ENCODE measurements around the gene N4BP3. TPM values are rescaled to one million over a fixed set of nuclear protein-coding genes. Genes with fewer than 3 reads are reported as not detected.
A peak's percentile ranks its signal among the peaks of the same experiment; 100 is the strongest.

Gene N4BP3
- total RNA-seq, 4 donors from 2014 or later: 0.55 to 2.6 (median 1.2) TPM

GRCh38 chr5:178130576-178131445, 17.5 kb downstream of the N4BP3 start, which contains the start of gene RMND5B:
Gene RMND5B, plus strand, starts transcription at chr5:178131014. Its CDS starts 7,106 bp downstream, at chr5:178138120.
- no peaks in the 10 kb centered on the region for H3K27me3 ChIP-seq
- peaks cover 0 to 4% (median 0%) of the 10 kb centered on the region in 4 donors for H3K36me3 ChIP-seq
- peak; percentile 90 for DNase-seq
- H3K4me1 ChIP-seq: peaks cover 0 to 19% (median 12%) of the 10 kb centered on the region in 4 donors
- H3K27ac ChIP-seq: peak within 1 kb of the TSS; percentile 93 to 100 (median 98)
- TF ChIP-seq POLR2AphosphoS5 (IDR thresholded peaks at IDR 0.05) (peak; percentile 43 to 80 (median 71)), POLR2A (IDR thresholded peaks at IDR 0.05) (peak; percentile 71), CTCF (IDR thresholded peaks at IDR 0.05) (no peak), EP300 (IDR thresholded peaks at IDR 0.05; ENCODE audit: low read depth) (no peak)
- no peaks in the 10 kb centered on the region for H3K9me3 ChIP-seq
- in situ Hi-C loops (cut with MboI; ENCODE audit: low pct_ligation_motif_present in 1 of 4, low pct_unique_long_range_greater_than_20kb in 1 of 4, low sequenced_read_pairs in 3 of 4): no loop called here
- intact Hi-C loops (cut with DNase I; ENCODE audit: low total_unique reads): no loop called here
- WGBS, 2 donors (ENCODE audit: low coverage in 1 of 2): 1% methylated on average over 58 of the region's 102 CpGs; no CpG with 5 or more reads in 1 of the 2 donors
- peak within 1 kb of the TSS; percentile 90 to 97 (median 92) for H3K4me3 ChIP-seq

- H3K9me3 ChIP-seq: no peaks in the 10 kb centered on the region
- intact Hi-C loops (cut with DNase I; ENCODE audit: low total_unique reads): no loop called here
- no peak for DNase-seq
- peaks cover 0 to 19% (median 12%) of the 10 kb centered on the region in 4 donors for H3K4me1 ChIP-seq
- peak overlapping the region; percentile 93 to 100 (median 98) for H3K27ac ChIP-seq
- peaks cover 0 to 4% (median 0%) of the 10 kb centered on the region in 4 donors for H3K36me3 ChIP-seq
- WGBS, 2 donors (ENCODE audit: low coverage in 1 of 2): 15 to 31% methylated on average over 5 to 10 of the region's 10 CpGs
- peak overlapping the region; percentile 90 to 97 (median 92) for H3K4me3 ChIP-seq
- no peaks in the 10 kb centered on the region for H3K27me3 ChIP-seq
- in situ Hi-C loops (cut with MboI; ENCODE audit: low pct_ligation_motif_present in 1 of 4, low pct_unique_long_range_greater_than_20kb in 1 of 4, low sequenced_read_pairs in 3 of 4): no loop called here
- no peak for TF ChIP-seq POLR2AphosphoS5 (IDR thresholded peaks at IDR 0.05)
- no peak for TF ChIP-seq POLR2A (IDR thresholded peaks at IDR 0.05)
- no peak for TF ChIP-seq EP300 (IDR thresholded peaks at IDR 0.05; ENCODE audit: low read depth)
- no peak for TF ChIP-seq CTCF (IDR thresholded peaks at IDR 0.05)
These were observed 18.2 kb downstream of the N4BP3 start for GRCh38 chr5:178131446-178131996.

GRCh38 chr5:178136990-178137389, 23.7 kb downstream of the N4BP3 start:
- no peaks in the 10 kb centered on the region for H3K9me3 ChIP-seq
- H3K27me3 ChIP-seq: no peaks in the 10 kb centered on the region
- 84 to 91% methylated on average over 6 to 10 of the region's 10 CpGs for WGBS, 2 donors (ENCODE audit: low coverage in 1 of 2)
- no peak for DNase-seq
- in situ Hi-C loops (cut with MboI; ENCODE audit: low pct_ligation_motif_present in 1 of 4, low pct_unique_long_range_greater_than_20kb in 1 of 4, low sequenced_read_pairs in 3 of 4) (no loop called here), intact Hi-C loops (cut with DNase I; ENCODE audit: low total_unique reads) (no loop called here)
- TF ChIP-seq POLR2AphosphoS5 (IDR thresholded peaks at IDR 0.05): no peak
- no peak for TF ChIP-seq POLR2A (IDR thresholded peaks at IDR 0.05)
- TF ChIP-seq CTCF (IDR thresholded peaks at IDR 0.05): no peak
- TF ChIP-seq EP300 (IDR thresholded peaks at IDR 0.05; ENCODE audit: low read depth): no peak
- no peak overlapping the region for H3K4me3 ChIP-seq
- H3K4me1 ChIP-seq: peaks cover 0 to 4% (median 2%) of the 10 kb centered on the region in 4 donors
- H3K27ac ChIP-seq: no peak overlapping the region
- H3K36me3 ChIP-seq: peaks cover 0 to 21% (median 3%) of the 10 kb centered on the region in 4 donors

- TF ChIP-seq EP300 (IDR thresholded peaks at IDR 0.05; ENCODE audit: low read depth): no peak
- no peak for TF ChIP-seq CTCF (IDR thresholded peaks at IDR 0.05)
- no peak for TF ChIP-seq POLR2AphosphoS5 (IDR thresholded peaks at IDR 0.05)
- TF ChIP-seq POLR2A (IDR thresholded peaks at IDR 0.05): no peak
- H3K27me3 ChIP-seq: no peaks in the 10 kb centered on the region
- H3K4me1 ChIP-seq: no peaks in the 10 kb centered on the region
- no peak overlapping the region for H3K27ac ChIP-seq
- H3K9me3 ChIP-seq: no peaks in the 10 kb centered on the region
- 87% methylated on average over 12 of the region's 12 CpGs; no CpG with 5 or more reads in 1 of the 2 donors for WGBS, 2 donors (ENCODE audit: low coverage in 1 of 2)
- in situ Hi-C loops (cut with MboI; ENCODE audit: low pct_ligation_motif_present in 1 of 4, low pct_unique_long_range_greater_than_20kb in 1 of 4, low sequenced_read_pairs in 3 of 4) (no loop called here), intact Hi-C loops (cut with DNase I; ENCODE audit: low total_unique reads) (no loop called here)
- H3K36me3 ChIP-seq: peaks cover 0 to 21% (median 6%) of the 10 kb centered on the region in 4 donors
- DNase-seq: no peak
- no peak overlapping the region for H3K4me3 ChIP-seq
These were observed 24.7 kb downstream of the N4BP3 start for GRCh38 chr5:178137991-178138390.

All from transverse colon (tissue), 4 donors.